ENCODE results near the gene ZNF367. TPM values are rescaled to one million over a fixed set of nuclear protein-coding genes. Genes with fewer than 3 reads are reported as not detected.
A peak's percentile ranks its signal among the peaks of the same experiment; 100 is the strongest.

Gene ZNF367
- total and polyA plus RNA-seq, 2 donors (not counting 1 experiment from before 2014, with no cell fraction given), result 0.66 to 2.2 TPM

- DNase-seq (ENCODE audit: low read depth in 2 of 2), result no peak
- Histone ChIP-seq H3K27ac (ENCODE audit: insufficient read depth, low read length) (no peak overlapping the region), H3K27me3 (ENCODE audit: control insufficient read depth, insufficient read depth, low read length) (no peaks in the 10 kb centered on the region), H3K9ac (ENCODE audit: insufficient read depth, low read length) (no peak overlapping the region), H4K20me1 (ENCODE audit: control insufficient read depth, extremely low read depth, insufficient read depth, low read length) (no peaks in the 10 kb centered on the region), H2AFZ (ENCODE audit: low read length) (no peak overlapping the region), H3K4me1 (ENCODE audit: control insufficient read depth, extremely low read depth, insufficient read depth, low read length) (peaks cover 11% of the 10 kb centered on the region), H3K79me2 (ENCODE audit: control insufficient read depth, insufficient read depth, low read length) (no peaks in the 10 kb centered on the region), H3K36me3 (ENCODE audit: control insufficient read depth, insufficient read depth, low read length) (no peaks in the 10 kb centered on the region), H3K4me3 (replicated peaks in 1 of 4; ENCODE audit: control extremely low read depth in 1 of 4, insufficient read depth in 1 of 4, low read depth in 3 of 4, low read length in 4 of 4) (no peak overlapping the region), H3K9me3 (ENCODE audit: control insufficient read depth, insufficient read depth, low read depth, low read length) (no peaks in the 10 kb centered on the region), H3K4me2 (ENCODE audit: extremely low read depth, insufficient read depth, low read length) (no peak overlapping the region)
- TF ChIP-seq CTCF (conservative IDR thresholded peaks at IDR 0.05 in 1 of 2, IDR thresholded peaks at IDR 0.05 in 1 of 2; ENCODE audit: low read depth in 1 of 2, low read length in 2 of 2) (no peak), EZH2 (IDR thresholded peaks at IDR 0.05; ENCODE audit: low read length, missing control alignments) (no peak)
These were observed 5.8 kb upstream of the ZNF367 start for GRCh38 chr9:96423985-96424336.

- no peak for DNase-seq (ENCODE audit: low read depth in 2 of 2)
- Histone ChIP-seq H3K4me1 (ENCODE audit: control insufficient read depth, extremely low read depth, insufficient read depth, low read length) (peaks cover 11% of the 10 kb centered on the region), H3K4me3 (replicated peaks in 1 of 4; ENCODE audit: control extremely low read depth in 1 of 4, insufficient read depth in 1 of 4, low read depth in 3 of 4, low read length in 4 of 4) (no peak overlapping the region), H3K9ac (ENCODE audit: insufficient read depth, low read length) (no peak overlapping the region), H3K4me2 (ENCODE audit: extremely low read depth, insufficient read depth, low read length) (no peak overlapping the region), H3K27me3 (ENCODE audit: control insufficient read depth, insufficient read depth, low read length) (no peaks in the 10 kb centered on the region), H2AFZ (ENCODE audit: low read length) (no peak overlapping the region), H3K36me3 (ENCODE audit: control insufficient read depth, insufficient read depth, low read length) (no peaks in the 10 kb centered on the region), H4K20me1 (ENCODE audit: control insufficient read depth, extremely low read depth, insufficient read depth, low read length) (no peaks in the 10 kb centered on the region), H3K9me3 (ENCODE audit: control insufficient read depth, insufficient read depth, low read depth, low read length) (no peaks in the 10 kb centered on the region), H3K27ac (ENCODE audit: insufficient read depth, low read length) (no peak overlapping the region), H3K79me2 (ENCODE audit: control insufficient read depth, insufficient read depth, low read length) (no peaks in the 10 kb centered on the region)
- TF ChIP-seq CTCF (conservative IDR thresholded peaks at IDR 0.05 in 1 of 2, IDR thresholded peaks at IDR 0.05 in 1 of 2; ENCODE audit: low read depth in 1 of 2, low read length in 2 of 2), result no peak
- TF ChIP-seq EZH2 (IDR thresholded peaks at IDR 0.05; ENCODE audit: low read length, missing control alignments), result no peak
These were observed 5.3 kb upstream of the ZNF367 start for GRCh38 chr9:96423322-96423984.

GRCh38 chr9:96420468-96421219 is 2.5 kb upstream of the ZNF367 start:
- H3K27me3 ChIP-seq (ENCODE audit: control insufficient read depth, insufficient read depth, low read length), result no peaks in the 10 kb centered on the region
- TF ChIP-seq EZH2 (IDR thresholded peaks at IDR 0.05; ENCODE audit: low read length, missing control alignments), result no peak
- no peak for TF ChIP-seq CTCF (conservative IDR thresholded peaks at IDR 0.05 in 1 of 2, IDR thresholded peaks at IDR 0.05 in 1 of 2; ENCODE audit: low read depth in 1 of 2, low read length in 2 of 2)
- H4K20me1 ChIP-seq (ENCODE audit: control insufficient read depth, extremely low read depth, insufficient read depth, low read length), result no peaks in the 10 kb centered on the region
- no peak overlapping the region for H3K9ac ChIP-seq (ENCODE audit: insufficient read depth, low read length)
- peak overlapping the region; percentile 62 for H3K27ac ChIP-seq (ENCODE audit: insufficient read depth, low read length)
- no peaks in the 10 kb centered on the region for H3K9me3 ChIP-seq (ENCODE audit: control insufficient read depth, insufficient read depth, low read depth, low read length)
- H3K36me3 ChIP-seq (ENCODE audit: control insufficient read depth, insufficient read depth, low read length), result no peaks in the 10 kb centered on the region
- peaks cover 16% of the 10 kb centered on the region for H3K79me2 ChIP-seq (ENCODE audit: control insufficient read depth, insufficient read depth, low read length)
- H3K4me3 ChIP-seq (replicated peaks in 1 of 4; ENCODE audit: control extremely low read depth in 1 of 4, insufficient read depth in 1 of 4, low read depth in 3 of 4, low read length in 4 of 4), result no peak overlapping the region
- DNase-seq (ENCODE audit: low read depth in 2 of 2), result peak; percentile 84 to 97
- no peak overlapping the region for H2AFZ ChIP-seq (ENCODE audit: low read length)
- H3K4me1 ChIP-seq (ENCODE audit: control insufficient read depth, extremely low read depth, insufficient read depth, low read length), result peaks cover 11% of the 10 kb centered on the region
- H3K4me2 ChIP-seq (ENCODE audit: extremely low read depth, insufficient read depth, low read length), result peak overlapping the region; percentile 38
